Vagina (tissue), 2 donors: Measurements from ENCODE around the gene CXCR2.

Source experiments
- CTCF ChIP-seq, 3 experiments: fragments of 450-650 bp in 2 of 3; fragments of 200-600 bp in 1 of 3; sonication (generic) in 1 of 3; IDR thresholded peaks; one replicate each; pipeline ENCODE4 v1.5.1; 2017 to 2019; ENCODE audit warnings: antibody characterized with exemption in 3 of 3, mild to moderate bottlenecking in 2 of 3, moderate library complexity in 2 of 3
- POLR2A ChIP-seq, 2 donors: fragments of 450-650 bp; IDR thresholded peaks; one replicate each; pipeline ENCODE4 v1.6.1; 2017; ENCODE audit warnings: antibody characterized with exemption in 2 of 2, mild to moderate bottlenecking in 2 of 2, moderate library complexity in 2 of 2

- TF ChIP-seq CTCF (IDR thresholded peaks at IDR 0.05) (no peak), POLR2A (IDR thresholded peaks at IDR 0.05) (no peak)
Measured at GRCh38 chr2:218172845-218173244, 47.0 kb downstream of the CXCR2 start.
